GM19025 (cell line): ENCODE results near the gene CCSER1.
"Not testable (repeated sequence)": the region's sequence is repeated elsewhere in the genome, so short reads cannot be mapped to it uniquely, and the experiment has no call there.

Experiments used
- ATAC-seq: cut with Tn5 transposase; IDR thresholded peaks from one replicate; pipeline ENCODE4 v1.9.1; 2021; ENCODE audit warnings: mild to moderate bottlenecking, low read depth, moderate library complexity; ENCODE audit not compliant: unreplicated experiment

Gene CCSER1

DNA sequence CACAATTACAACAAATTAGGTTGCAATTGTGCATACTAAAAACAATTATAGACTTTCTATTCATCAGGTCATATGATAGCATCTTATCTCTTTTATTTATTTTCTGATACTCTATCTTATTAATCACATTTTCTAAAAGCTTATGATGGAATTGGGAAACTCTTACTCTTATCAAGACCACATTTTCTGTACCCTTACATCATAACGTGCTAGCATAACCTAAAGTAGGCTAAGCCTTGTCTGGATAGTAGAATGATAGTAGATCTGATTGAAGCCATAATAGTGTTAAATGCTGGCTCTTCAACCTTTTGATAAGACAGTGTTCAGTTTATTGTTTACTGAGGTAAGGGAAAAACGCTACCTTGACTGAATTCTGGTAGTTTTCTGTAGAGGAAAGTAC, 294.0 kb downstream of the CCSER1 start:
- no peak for ATAC-seq

DNA sequence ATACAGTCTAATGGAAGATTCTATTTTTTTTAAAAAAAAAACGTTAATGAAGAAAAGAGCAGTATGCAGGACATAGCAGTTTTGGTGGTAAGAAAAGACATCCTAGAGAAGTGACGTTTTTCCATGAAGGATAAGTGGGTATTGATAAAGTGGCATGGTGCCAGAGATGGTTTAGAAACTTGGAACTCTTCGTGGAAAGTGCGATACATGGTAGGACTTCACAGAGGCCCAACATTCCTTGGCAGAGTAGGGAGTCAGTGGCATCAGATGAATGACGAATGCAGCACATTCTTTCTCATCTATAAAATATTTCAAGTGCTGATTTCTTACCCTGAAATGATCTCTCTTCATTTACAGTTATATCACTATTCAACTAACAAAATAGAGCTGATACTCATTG, 298.7 kb downstream of the CCSER1 start:
- no peak for ATAC-seq

DNA sequence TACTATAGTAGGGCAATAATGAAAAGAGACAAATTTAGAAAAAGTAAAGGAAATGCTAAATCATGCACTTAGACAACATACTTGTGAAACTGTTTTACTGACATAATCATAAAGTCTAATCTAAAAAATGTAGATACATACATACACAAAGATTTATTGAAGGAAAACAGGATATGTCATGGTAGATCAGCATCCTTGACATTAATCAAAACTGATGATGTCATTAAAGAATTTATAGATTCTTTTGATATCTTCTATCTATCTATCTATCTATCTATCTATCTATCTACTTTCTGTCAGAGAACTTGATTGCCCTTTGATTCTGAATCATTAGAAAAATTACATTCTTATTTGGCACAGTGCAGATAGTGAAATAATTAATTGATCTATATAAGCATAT, 311.3 kb downstream of the CCSER1 start:
- ATAC-seq: no peak

DNA sequence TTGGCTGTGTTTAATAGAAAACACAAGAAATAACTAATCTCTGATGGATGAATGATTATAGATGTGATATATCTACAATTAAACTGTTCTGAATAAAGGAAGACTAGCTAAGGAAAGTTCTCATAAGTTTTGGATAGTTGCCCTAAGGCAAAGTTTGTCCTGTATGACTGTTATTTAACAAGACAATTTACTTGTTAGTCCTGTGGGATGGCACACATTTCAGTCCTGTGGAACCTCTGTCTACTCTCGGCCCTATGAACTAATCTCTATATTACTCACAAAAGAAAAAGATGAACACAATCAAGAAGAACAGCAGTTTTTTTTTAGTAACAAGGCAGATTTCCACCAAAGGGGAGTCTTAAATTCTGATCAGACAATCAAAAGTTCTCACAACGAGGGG, 314.6 kb downstream of the CCSER1 start:
- no peak for ATAC-seq

DNA sequence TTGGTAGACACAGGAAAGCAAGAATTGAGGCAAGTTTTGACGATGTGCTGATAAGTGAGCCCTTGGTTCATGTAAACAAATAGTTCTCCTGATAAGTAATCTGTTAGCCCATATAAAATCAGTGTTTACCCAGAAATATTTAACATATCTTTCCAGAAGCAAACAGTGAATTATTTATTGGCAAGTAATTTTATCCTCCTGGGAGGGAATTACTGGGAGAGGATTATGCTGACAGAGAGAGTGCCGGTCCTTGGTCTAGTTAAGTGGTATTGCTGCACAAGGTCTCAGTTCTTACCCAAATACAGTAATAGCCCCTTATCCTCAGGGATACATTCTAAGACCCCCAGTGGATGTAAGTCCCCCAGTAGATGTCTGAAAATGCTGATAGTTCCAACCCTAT, 315.4 kb downstream of the CCSER1 start:
- no peak for ATAC-seq

DNA sequence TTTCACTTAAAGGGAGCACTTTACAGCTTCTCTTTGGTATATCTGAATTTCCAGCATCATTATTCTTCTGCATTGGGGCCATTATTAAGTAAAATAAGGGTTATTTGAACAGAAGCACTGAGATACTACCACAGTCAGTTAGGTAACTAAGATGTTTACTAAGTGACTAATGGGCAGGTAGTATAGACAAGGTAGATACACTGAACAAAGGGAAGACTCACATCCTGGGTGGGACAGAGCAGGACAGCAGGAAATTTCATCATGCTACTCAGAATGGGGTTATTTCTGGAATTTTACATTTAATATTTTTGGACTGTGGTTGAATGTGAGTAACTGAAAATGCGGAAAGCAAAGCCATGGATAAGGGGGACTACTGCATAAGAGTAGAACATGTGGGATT, 316.0 kb downstream of the CCSER1 start:
- ATAC-seq: no peak

DNA sequence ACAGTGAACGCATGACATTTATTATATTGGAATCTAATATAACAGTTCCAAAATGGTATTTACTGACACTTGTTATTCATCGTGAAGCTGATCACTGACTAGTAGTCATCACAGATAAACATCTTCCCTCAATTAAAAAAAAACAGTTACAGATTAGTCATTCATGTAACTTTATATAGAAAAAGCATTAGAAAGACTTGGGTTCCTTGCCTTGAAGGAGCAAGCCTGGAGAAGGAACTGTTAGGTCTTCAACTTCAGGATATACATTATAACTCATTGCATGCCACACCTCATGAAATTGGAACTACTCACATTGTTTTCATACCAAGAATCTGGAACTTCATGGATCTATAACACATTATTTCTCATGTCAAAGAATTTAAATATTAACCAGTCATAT, 317.7 kb downstream of the CCSER1 start:
- ATAC-seq: no peak

DNA sequence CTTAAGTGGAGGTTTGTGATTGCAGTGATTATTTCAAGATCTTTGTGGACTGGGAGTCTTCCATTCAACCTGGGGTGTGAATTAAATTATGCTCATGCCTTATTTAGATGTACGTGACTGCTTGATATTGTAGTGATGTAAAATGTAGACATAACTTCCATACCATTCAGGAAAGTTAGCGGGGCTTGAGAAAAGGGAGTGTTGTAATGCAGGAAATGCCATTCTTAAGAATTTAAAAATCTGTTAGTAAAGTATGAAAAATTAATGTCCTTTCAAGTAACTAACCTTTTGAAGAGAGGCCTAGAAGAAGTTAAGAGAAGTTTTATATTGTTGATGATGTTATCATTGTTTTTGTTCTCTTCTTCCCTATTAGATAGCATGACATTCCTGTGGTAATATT, 318.2 kb downstream of the CCSER1 start:
- ATAC-seq: no peak

DNA sequence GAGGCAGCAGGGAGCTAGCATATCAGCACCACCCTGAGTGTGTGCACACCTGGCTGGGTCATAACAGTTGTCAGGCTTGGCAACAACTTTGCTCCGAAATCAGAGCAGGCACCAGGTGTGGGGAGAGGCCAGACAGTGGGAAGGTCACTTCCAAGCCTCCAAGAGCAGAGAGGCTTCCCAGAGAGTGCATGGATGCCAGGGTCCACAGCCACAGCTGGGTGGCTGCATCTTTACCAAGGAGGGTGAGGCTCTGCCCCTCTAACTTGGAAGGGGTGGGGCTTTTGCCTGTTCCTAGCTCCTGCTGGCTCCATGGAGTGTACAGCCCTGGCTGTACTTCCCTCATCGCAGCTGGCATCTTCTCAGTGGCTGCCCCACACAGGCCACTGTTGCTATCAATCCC, 322.4 kb downstream of the CCSER1 start:
- no peak for ATAC-seq

DNA sequence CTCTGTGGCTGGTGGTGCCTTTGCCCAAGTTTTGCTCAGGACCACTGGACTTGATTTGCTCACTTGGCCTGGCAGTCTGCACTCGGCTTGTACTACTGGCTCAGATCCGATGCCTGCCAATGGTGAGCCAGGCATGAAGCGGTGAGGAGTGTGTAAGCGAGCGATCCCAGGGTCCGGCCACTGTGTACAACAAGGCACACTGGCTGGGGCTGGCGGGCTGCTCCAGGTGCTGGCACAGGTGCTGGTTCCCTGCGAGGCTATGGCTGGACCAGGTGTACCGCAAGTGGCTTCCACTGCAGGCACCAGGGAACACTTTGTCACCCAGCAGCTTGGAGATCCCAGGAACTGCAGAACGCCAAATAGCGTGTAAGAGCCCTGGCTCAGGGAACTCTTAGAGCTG, 329.7 kb downstream of the CCSER1 start:
- no peak for ATAC-seq

DNA sequence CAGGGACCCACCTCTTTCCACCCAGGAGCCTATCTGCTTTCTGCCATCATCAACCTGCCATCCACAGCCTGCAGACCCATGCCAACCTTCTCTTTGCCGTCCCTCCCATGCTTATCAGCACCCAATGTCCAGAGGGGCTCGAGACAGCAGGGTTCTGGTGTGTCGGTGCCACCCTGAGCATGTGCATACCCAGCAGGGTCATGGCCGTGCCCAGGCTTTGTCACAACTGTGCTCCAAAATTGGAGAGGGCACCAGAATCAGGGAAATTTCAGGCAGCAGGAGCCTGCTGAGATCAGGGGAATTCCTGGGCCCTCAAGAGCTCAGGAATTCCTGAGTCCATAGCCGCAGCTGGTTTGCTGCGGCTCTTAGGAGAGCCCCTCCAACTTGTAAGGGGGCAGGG, 330.6 kb downstream of the CCSER1 start:
- ATAC-seq: no peak

DNA sequence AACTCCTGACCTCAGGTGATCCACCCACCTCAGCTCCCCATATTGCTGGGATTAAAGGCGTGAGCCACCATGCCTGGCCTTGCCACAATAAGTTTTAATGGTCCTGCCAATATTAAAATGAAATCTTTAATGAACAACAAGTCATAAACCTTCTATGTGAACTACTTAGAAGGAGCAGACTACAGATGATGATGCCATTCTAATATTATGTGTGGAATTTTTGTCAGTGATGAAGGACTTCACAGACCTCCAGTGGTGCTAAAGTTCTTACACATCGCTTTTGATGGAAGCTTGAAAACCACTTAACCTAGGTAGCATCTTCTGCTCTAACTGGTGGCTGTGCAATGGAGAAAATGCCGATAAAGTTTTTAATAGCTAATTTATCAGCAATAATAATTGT, 331.4 kb downstream of the CCSER1 start:
- ATAC-seq: no peak

DNA sequence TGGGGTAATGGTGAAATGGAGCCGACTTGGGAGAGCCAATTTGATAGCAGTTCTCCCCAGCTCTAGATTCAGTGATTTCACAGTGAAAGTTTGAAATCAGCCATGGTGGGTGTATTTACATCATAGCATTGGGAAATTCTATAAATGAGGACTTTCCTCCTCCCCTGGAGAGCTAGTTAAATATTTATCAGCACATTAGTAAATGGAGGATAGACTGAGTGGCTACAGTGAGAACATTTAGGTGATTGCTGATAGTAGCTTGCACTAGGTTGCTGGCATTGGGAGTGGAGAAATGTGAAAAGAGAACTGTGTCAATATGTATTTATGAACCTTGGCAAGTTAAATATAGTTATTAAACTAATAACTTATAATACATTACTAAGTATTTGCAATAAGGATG, 347.3 kb downstream of the CCSER1 start:
- no peak for ATAC-seq

DNA sequence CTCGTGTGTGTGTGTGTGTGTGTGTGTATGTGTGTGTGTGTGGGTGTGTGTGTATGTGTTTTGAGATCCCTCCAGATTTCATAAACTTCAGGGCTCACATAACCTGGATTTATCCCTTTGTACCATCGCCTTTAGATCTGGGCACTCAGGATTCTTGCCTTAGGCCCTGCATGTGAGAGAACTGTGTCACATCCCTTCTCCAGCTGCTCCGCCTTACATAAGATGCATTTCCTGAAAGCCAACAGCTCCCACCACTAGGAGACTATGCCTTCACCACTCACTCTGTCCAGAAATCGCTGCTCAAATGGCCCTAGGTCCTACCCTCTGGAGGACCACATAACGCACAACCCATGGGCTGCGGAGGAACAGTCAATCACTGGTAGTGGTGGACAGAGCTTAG, 348.8 kb downstream of the CCSER1 start:
- no peak for ATAC-seq

DNA sequence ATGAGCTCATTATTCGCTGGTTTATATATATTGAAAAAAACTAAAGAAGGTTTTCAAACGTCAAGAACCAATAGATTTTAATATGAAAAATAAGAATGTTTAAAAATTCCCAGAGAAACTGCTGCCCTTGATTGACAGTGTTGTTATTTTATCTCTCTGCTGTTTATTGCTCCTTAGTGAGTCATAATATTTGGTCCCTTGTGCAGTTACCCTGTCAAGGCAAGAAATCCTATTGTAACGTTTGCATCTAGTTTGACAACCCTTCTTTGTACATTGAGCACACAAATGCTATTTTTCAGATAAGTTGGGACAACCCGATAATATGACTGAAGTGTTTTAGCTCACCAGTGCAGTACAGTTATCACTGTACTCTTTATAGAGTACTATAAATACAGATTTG, 349.4 kb downstream of the CCSER1 start:
- no peak for ATAC-seq

DNA sequence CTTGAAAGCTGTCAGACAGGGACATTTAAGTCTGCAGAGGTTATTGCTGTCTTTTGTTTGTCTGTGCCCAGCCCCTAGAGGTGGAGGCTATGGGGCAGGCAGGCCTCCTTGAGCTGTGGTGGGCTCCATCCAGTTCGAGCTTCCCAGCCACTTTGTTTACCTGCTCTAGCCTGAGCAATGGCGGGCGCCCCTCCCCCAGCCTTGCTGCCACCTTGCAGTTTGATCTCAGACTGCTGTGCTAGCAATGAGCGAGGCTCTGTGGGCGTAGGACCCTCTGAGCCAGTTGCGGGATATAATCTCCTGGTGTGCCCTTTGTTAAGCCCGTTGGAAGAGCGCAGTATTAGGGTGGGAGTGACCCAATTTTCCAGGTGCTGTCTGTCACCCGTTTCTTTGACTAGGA, 357.7 kb downstream of the CCSER1 start:
- ATAC-seq: not testable (repeated sequence)

DNA sequence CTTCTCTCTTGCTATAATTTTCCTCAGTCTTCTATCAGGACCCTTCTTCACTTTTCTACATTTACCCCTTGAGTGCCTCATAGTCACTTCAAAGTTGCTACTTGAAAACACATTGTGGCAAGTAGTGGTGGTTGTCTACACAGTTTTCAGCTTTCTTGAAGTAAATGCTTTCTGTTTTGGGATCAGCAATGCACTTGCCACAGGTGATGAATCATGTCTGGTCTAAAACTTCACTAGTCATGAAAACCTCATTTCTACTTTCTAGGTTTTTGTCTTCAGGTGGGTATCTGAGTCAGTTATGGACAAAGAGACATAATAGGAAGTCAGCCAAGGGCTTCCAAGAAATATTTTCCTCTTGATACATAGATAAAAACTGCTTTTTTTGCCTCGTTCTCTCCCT, 359.2 kb downstream of the CCSER1 start:
- no peak for ATAC-seq

DNA sequence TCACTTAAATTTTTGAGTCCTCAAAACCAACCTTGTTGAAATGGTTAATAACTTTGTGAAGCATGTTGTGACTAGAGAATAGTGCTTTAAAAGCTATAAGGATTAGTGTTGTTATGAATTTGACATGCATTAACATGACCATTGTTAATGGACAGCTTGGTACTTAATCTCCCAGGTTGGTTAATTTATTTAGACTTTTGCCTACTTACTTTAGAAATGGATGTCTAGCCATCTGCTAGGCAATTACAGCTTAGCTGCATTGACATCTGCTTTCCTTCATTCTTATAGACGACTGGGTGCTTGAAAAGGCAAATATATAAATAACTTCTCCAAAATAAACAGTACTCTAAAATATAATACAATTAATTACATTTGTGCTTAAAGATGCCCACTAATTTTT, 368.0 kb downstream of the CCSER1 start:
- no peak for ATAC-seq

DNA sequence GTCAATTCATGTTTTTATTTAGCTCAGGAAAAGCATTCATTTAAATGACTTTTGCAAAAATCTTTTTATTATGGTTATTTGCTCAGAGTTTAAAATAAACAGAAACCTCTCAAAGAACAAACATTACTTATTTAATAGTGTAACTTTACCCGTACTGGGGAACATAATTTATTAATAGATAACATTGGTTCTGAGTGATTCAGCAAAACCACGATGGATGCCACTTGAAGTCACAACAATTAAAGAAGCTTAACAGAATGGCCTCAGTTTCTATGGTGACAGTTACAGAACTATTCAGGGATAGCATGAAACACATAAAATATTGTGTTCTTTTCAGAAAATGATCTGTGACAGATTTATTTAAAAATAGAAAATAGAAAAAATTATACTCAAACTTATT, 368.7 kb downstream of the CCSER1 start:
- no peak for ATAC-seq

DNA sequence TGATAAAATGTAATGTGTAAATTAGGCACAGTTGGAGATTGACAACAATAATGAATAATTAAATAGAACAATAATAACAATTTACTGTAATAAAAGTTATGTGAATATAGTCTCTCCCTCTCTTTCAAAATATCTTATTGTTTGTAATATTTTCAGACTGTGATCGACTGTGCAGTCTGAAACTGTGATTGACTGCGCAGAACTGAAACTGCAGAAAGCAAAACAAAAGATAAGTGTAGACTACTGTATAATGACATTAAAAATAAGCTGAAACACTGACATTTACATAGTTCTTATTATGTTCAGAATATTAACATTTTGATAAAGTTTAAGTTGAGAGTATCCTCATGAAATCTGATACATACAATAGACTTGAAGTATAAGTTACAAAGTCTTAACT, 371.0 kb downstream of the CCSER1 start:
- ATAC-seq: no peak

DNA sequence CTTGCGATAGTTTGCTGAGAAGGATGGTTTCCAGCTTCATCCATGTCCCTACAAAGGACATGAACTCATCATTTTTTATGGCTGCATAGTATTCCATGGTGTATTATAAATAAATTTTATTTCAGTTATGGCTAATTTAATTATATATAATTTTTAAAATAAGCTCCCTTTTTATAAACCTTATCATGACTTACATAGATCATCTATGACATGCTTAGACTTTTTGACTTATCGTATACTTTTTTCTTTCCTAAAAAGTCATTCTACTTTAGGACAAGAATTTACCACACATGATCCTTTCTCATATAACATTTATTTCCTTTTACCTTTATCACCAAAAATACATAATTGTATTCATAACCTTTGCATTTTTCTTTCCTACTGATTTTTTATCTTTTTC, 376.5 kb downstream of the CCSER1 start:
- ATAC-seq: no peak

DNA sequence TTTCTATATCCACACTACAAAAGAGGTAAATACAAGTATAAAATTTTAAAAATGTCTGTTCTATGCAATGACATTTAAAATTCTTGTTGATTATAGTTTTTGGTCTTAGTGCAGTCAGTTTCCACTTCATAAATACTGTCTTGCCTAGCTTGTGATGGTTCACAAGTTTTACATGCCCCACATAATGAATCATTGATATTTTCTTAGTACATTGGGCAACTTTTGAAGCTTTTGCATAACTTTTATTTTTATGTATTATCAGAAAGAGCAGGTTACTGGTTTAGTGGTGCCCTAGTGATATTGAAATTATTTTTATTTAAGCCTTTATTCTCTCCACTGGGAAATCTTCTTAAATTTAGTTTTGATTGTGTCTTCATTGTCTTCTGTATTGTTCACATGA, 388.0 kb downstream of the CCSER1 start:
- no peak for ATAC-seq

DNA sequence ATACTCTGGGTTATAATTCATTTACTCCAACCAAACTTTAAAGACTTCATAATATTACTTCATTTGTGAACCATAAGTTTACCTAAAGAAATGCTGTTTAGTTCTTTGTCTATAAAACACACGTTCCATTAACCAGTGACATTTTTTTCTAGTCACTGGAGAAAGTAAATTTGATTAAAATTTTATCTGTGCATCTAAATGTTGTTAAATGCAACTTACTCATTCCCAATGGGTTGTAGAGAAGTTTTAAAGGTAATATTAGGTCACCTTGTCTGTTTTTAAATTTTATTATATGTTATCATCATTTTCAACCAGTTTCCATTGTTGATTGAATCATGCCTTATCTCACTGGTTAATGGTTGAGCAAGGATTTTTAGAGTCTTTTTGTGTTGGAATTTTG, 401.4 kb downstream of the CCSER1 start:
- no peak for ATAC-seq

DNA sequence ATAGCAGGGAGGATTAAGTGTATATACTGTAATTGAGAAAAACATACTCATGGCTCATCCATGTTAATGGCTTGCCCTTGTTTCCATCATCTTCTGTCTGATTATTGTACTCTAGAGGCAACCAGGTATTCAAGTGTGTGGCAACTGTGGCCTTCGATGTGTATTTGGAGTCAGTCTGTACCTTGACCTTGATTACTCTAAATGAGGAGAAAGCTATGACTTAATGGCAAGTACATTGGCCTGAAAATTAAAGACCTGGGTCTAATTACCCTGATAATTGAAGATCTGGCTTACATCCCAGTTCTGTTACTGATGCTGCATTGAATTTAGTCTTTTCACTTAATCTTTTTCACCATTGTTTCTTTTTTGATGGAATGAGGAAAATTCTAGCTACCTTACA, 409.2 kb downstream of the CCSER1 start:
- ATAC-seq: no peak
